CD4-positive, alpha-beta T cell treated with Interleukin-1 beta for 1 hour (primary cell): Measurements from ENCODE around the gene TPD52L2.
"Not testable (repeated sequence)": the region's sequence is repeated elsewhere in the genome, so short reads cannot be mapped to it uniquely, and the experiment has no call there.

Experiments used
- DNase-seq, 2 donors: peaks; one replicate each; pipeline ENCODE4 v3.0.0-alpha.2; 2020 to 2022

The TPD52L2 gene

GRCh38 chr20:63836458-63837344 lies 28.4 kb upstream of the TPD52L2 start:
- no peak for DNase-seq

- no peak for DNase-seq
Observed at GRCh38 chr20:63837479-63837878, 27.6 kb upstream of the TPD52L2 start.

GRCh38 chr20:63839620-63840019 lies 25.4 kb upstream of the TPD52L2 start:
- no peak for DNase-seq

GRCh38 chr20:63840405-63840828 lies 24.7 kb upstream of the TPD52L2 start:
- no peak for DNase-seq

GRCh38 chr20:63842258-63842657 lies 22.8 kb upstream of the TPD52L2 start:
- DNase-seq = no peak

GRCh38 chr20:63843222-63843621 lies 21.8 kb upstream of the TPD52L2 start:
- no peak for DNase-seq

- DNase-seq = no peak
Observed at GRCh38 chr20:63843778-63844177, 21.3 kb upstream of the TPD52L2 start.

GRCh38 chr20:63844511-63844991 lies 20.5 kb upstream of the TPD52L2 start:
- no peak for DNase-seq

- DNase-seq = no peak
Observed at GRCh38 chr20:63846128-63846771, 18.8 kb upstream of the TPD52L2 start.

- DNase-seq = no peak
Observed at GRCh38 chr20:63846888-63847236, 18.2 kb upstream of the TPD52L2 start.

- DNase-seq = no peak
Observed at GRCh38 chr20:63847237-63848002, 17.6 kb upstream of the TPD52L2 start.

- no peak for DNase-seq
Observed at GRCh38 chr20:63848003-63848911, 16.8 kb upstream of the TPD52L2 start.

GRCh38 chr20:63850689-63851547 lies 14.2 kb upstream of the TPD52L2 start:
- peak in 1 of 2 donors; percentile 29 for DNase-seq

- DNase-seq = not testable (repeated sequence)
Observed at GRCh38 chr20:63851548-63851943, 13.5 kb upstream of the TPD52L2 start.

GRCh38 chr20:63853733-63854068 lies 11.4 kb upstream of the TPD52L2 start:
- DNase-seq = not testable (repeated sequence)

- peak in 1 of 2 donors; percentile 54 for DNase-seq
Observed at GRCh38 chr20:63854069-63854765, 10.9 kb upstream of the TPD52L2 start.

- no peak for DNase-seq
Observed at GRCh38 chr20:63854766-63855362, 10.2 kb upstream of the TPD52L2 start.

- DNase-seq = no peak
Observed at GRCh38 chr20:63855363-63856097, 9.5 kb upstream of the TPD52L2 start.

- DNase-seq = no peak
Observed at GRCh38 chr20:63856098-63856511, 9.0 kb upstream of the TPD52L2 start.
